Panc1 (cell line): Measurements from ENCODE around the gene TIGAR. TPM values are rescaled to one million over a fixed set of nuclear protein-coding genes. Genes with fewer than 3 reads are reported as not detected.

ENCODE experiments used
- ATAC-seq: fragments of 200-7000 bp; cut with Tn5 transposase; 2 replicates; pipeline ENCODE4 v1.9.1; 2020; ENCODE audit warnings: mild to moderate bottlenecking, moderate library complexity
- BruUV-seq: library from RNA; stranded (reverse); fragments of 400-500 nt; replicated peaks from 2 replicates; lab custom pipeline; 2021; lab: Mats Ljungman, UMichigan
- CTCF ChIA-PET: fragments of 300-600 bp; sonication (Branson Sonifier 250); formaldehyde crosslinking; loops from one replicate; lab custom pipeline; 2022; ENCODE audit warnings: antibody characterized with exemption; lab: Charles Lee
- POLR2A ChIA-PET: fragments of 300-600 bp; sonication (Branson Sonifier 250); formaldehyde crosslinking; loops from one replicate; lab custom pipeline; 2022; ENCODE audit warnings: antibody characterized with exemption; lab: Charles Lee
- DNase-seq: peaks from one replicate; pipeline ENCODE4 v3.0.0-alpha.2; 2010; ENCODE audit warnings: low read depth, low spot score
- H3K27ac ChIP-seq: 2 replicates; pipeline ENCODE4 v1.5.1; 2011; ENCODE audit warnings: mild to moderate bottlenecking, low read length, inconsistent platforms
- H3K27me3 ChIP-seq: fragments of 200-500 bp; sonication (Bioruptor generic); 2 replicates; pipeline ENCODE4 v1.6.0; 2014; ENCODE audit warnings: low read length, inconsistent platforms; ENCODE audit not compliant: control insufficient read depth, insufficient read depth
- H3K36me3 ChIP-seq: fragments of 200-500 bp; sonication (Bioruptor generic); 2 replicates; pipeline ENCODE4 v1.5.1; 2014; ENCODE audit warnings: inconsistent platforms, mild to moderate bottlenecking, low read length, moderate library complexity; ENCODE audit not compliant: control insufficient read depth, insufficient read depth
- H3K4me1 ChIP-seq: 2 replicates; pipeline ENCODE4 v1.5.1; 2011; ENCODE audit warnings: inconsistent platforms, mild to moderate bottlenecking, low read length, moderate library complexity; ENCODE audit not compliant: control insufficient read depth, insufficient read depth
- H3K4me3 ChIP-seq, 2 experiments: 2 replicates each; pipeline ENCODE4 v1.5.1; 2011 to 2012; ENCODE audit warnings: low read depth in 2 of 2, low read length in 2 of 2, mild to moderate bottlenecking in 2 of 2, inconsistent platforms in 1 of 2, moderate library complexity in 1 of 2
- H3K9me3 ChIP-seq: fragments of 200-500 bp; sonication (Bioruptor generic); 2 replicates; pipeline ENCODE4 v1.5.1; 2014; ENCODE audit warnings: low read depth, mild to moderate bottlenecking, inconsistent platforms, low read length, moderate library complexity; ENCODE audit not compliant: control insufficient read depth, insufficient read depth
- POLR2AphosphoS5 ChIP-seq: IDR thresholded peaks from 2 replicates; pipeline ENCODE4 v1.6.1; 2012; ENCODE audit warnings: mild to moderate bottlenecking, low read depth, low read length, moderate library complexity
- SIN3A ChIP-seq: IDR thresholded peaks from 2 replicates; pipeline ENCODE4 v1.6.1; 2012; ENCODE audit warnings: low read depth, mild to moderate bottlenecking, low read length, moderate library complexity, borderline replicate concordance; ENCODE audit not compliant: insufficient read depth
- TCF7L2 ChIP-seq: IDR thresholded peaks from 2 replicates; pipeline ENCODE4 v1.6.1; 2011; ENCODE audit warnings: mild to moderate bottlenecking, low read depth, low read length, inconsistent platforms
- in situ Hi-C: cut with HindIII; loops from 2 replicates; pipeline ENCODE4 v1.10.0; 2016; ENCODE audit warnings: low sequenced_read_pairs, low pct_unique_long_range_greater_than_20kb
- intact Hi-C: fragments of 100-400 bp; cut with micrococcal nuclease; formaldehyde crosslinking; loops from one replicate; pipeline ENCODE4 v1.10.0; 2022; ENCODE audit not compliant: unreplicated experiment
- total RNA-seq: library from RNA; stranded (reverse); gene quantifications from one replicate; pipeline ENCODE4 v1.2.1, GENCODE V29; 2021; ENCODE audit not compliant: unreplicated experiment
- TF ChIP-seq, protein P1 (sequence below), 2 experiments: IDR thresholded peaks; 2 replicates each; pipeline ENCODE4 v1.6.1; 2011 to 2012; ENCODE audit warnings: low read depth in 2 of 2, control low read depth in 1 of 2, low read length in 1 of 2, mild to moderate bottlenecking in 1 of 2, moderate library complexity in 1 of 2; ENCODE audit not compliant: insufficient read depth in 1 of 2
- TF ChIP-seq, protein P2 (sequence below): fragments of 450-650 bp; IDR thresholded peaks from 2 replicates; pipeline ENCODE4 v1.5.1; 2017; ENCODE audit warnings: mild to moderate bottlenecking

The TIGAR gene
- total RNA-seq, 1 experiment from 2014 or later = 17.4 TPM

DNA sequence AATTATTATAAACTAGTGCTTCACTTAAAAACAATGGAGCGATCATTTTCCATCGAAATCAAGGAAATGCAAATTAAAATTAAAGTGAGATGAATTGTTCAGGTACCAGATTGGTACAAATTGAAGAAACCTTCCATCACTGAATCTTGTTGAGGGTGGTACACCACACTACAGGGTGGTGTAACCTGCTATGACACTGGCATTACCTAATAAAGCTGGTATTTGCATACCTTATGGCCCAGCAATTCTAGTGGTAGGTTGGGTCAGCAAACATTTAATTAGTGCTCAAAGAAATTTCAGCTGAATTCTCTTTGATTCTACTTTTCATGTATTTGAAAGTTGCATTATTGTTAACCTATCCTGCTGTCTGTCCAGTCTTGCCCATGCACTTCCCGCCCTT, 9.2 kb downstream of the TIGAR start:
- POLR2A ChIA-PET = no interaction called here
- CTCF ChIA-PET = no interaction called here
- no peak overlapping the region for H3K4me3 ChIP-seq
- no peak for ATAC-seq
- no peak for DNase-seq
- BruUV-seq = no TSS peak
- no peaks in the 10 kb centered on the region for H3K9me3 ChIP-seq
- TF ChIP-seq, protein P1, sequence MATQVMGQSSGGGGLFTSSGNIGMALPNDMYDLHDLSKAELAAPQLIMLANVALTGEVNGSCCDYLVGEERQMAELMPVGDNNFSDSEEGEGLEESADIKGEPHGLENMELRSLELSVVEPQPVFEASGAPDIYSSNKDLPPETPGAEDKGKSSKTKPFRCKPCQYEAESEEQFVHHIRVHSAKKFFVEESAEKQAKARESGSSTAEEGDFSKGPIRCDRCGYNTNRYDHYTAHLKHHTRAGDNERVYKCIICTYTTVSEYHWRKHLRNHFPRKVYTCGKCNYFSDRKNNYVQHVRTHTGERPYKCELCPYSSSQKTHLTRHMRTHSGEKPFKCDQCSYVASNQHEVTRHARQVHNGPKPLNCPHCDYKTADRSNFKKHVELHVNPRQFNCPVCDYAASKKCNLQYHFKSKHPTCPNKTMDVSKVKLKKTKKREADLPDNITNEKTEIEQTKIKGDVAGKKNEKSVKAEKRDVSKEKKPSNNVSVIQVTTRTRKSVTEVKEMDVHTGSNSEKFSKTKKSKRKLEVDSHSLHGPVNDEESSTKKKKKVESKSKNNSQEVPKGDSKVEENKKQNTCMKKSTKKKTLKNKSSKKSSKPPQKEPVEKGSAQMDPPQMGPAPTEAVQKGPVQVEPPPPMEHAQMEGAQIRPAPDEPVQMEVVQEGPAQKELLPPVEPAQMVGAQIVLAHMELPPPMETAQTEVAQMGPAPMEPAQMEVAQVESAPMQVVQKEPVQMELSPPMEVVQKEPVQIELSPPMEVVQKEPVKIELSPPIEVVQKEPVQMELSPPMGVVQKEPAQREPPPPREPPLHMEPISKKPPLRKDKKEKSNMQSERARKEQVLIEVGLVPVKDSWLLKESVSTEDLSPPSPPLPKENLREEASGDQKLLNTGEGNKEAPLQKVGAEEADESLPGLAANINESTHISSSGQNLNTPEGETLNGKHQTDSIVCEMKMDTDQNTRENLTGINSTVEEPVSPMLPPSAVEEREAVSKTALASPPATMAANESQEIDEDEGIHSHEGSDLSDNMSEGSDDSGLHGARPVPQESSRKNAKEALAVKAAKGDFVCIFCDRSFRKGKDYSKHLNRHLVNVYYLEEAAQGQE (IDR thresholded peaks at IDR 0.05; ENCODE audit: insufficient read depth in 1 of 2, low read depth in 2 of 2, low read length in 1 of 2) = no peak
- TF ChIP-seq SIN3A (no peak), POLR2AphosphoS5 (no peak), TCF7L2 (no peak)
- TF ChIP-seq, protein P2, sequence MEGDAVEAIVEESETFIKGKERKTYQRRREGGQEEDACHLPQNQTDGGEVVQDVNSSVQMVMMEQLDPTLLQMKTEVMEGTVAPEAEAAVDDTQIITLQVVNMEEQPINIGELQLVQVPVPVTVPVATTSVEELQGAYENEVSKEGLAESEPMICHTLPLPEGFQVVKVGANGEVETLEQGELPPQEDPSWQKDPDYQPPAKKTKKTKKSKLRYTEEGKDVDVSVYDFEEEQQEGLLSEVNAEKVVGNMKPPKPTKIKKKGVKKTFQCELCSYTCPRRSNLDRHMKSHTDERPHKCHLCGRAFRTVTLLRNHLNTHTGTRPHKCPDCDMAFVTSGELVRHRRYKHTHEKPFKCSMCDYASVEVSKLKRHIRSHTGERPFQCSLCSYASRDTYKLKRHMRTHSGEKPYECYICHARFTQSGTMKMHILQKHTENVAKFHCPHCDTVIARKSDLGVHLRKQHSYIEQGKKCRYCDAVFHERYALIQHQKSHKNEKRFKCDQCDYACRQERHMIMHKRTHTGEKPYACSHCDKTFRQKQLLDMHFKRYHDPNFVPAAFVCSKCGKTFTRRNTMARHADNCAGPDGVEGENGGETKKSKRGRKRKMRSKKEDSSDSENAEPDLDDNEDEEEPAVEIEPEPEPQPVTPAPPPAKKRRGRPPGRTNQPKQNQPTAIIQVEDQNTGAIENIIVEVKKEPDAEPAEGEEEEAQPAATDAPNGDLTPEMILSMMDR = no peak
- intact Hi-C loops = no loop called here
- H3K4me1 ChIP-seq = no peaks in the 10 kb centered on the region
- H3K27ac ChIP-seq = no peak overlapping the region
- in situ Hi-C loops = no loop called here
- peaks cover 2% of the 10 kb centered on the region; the same call in 1 of the 2 replicates for H3K36me3 ChIP-seq
- H3K27me3 ChIP-seq = no peaks in the 10 kb centered on the region

DNA sequence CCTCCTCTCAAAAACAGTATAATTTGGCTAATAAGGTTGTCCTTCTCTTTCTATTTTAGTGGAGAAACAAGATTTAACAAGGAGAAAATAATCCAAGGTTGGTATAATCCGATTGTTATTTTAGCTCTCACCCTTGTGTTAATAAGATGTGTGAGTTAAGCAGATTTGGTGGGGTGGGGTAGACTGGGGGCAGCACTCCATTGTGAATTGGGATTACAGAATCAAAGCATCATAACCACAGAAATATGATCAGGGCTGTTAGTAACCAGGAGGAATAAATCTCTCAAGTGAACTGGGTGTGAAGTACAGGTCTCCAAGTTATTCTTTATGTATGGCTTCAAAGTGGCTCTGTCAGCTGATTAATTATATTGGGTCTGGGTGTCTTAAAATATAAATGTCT, 10.2 kb downstream of the TIGAR start:
- TF ChIP-seq, protein P2 = no peak
- TF ChIP-seq SIN3A (no peak), POLR2AphosphoS5 (no peak), TCF7L2 (no peak)
- TF ChIP-seq, protein P1 (IDR thresholded peaks at IDR 0.05; ENCODE audit: insufficient read depth in 1 of 2, low read depth in 2 of 2, low read length in 1 of 2) = no peak
- BruUV-seq = no TSS peak
- H3K4me3 ChIP-seq = no peak overlapping the region
- intact Hi-C loops (no loop called here), in situ Hi-C loops (no loop called here)
- H3K27me3 ChIP-seq = no peaks in the 10 kb centered on the region
- POLR2A ChIA-PET = no interaction called here
- CTCF ChIA-PET = no interaction called here
- DNase-seq (no peak), ATAC-seq (no peak)
- H3K9me3 ChIP-seq = no peaks in the 10 kb centered on the region
- no peak overlapping the region for H3K27ac ChIP-seq
- no peaks in the 10 kb centered on the region for H3K4me1 ChIP-seq
- H3K36me3 ChIP-seq = peaks cover 4% of the 10 kb centered on the region; the same call in 1 of the 2 replicates
